ENCODE data around the gene CUL9.

The CUL9 gene

GRCh38 chr6:43146261-43146660 lies 35.7 kb upstream of the CUL9 start:
- no peak for TF ChIP-seq CTCF (conservative IDR thresholded peaks at IDR 0.05)
- H3K27ac ChIP-seq: peak overlapping the region; percentile 42

- no peak for TF ChIP-seq CTCF (conservative IDR thresholded peaks at IDR 0.05)
- H3K27ac ChIP-seq: peak overlapping the region; percentile 42
Observed at GRCh38 chr6:43146709-43147688, 35.0 kb upstream of the CUL9 start.

DNA sequence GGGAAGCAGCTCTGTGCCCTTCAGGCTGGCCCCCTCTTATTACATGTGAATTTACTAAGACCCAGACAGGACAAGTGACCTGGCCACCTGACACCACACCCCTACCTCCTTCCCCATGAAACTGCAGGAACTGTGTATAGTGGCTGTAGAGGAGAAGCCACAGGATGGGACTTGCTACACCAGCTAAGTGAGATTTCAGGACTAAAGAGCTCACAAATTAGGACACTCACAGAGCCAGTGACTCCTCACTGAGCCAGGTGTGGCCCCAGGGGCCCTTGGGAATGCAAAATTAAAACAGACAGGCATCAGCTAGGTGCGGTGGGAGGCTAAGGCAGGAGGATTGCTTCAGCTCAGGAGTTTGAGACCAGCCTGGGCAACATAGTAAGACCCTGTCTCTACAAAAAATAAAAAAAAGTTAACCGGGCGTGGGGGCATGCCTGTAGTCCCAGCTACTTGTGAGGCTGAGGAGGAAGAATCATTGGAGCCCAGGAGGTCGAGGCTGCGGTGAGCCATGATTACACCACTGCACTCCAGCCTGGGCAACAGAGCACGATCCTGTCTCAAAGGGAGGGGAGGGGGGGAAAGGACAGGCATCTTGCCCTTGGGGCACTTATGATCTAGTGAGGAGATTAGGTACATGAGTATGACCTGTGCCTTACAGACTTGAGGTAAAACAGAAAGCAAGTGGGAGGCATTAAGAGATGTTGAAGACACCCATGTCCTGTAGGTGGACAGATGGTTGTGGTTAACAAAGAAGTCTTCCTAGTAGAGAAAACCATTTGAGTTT lies 34.1 kb upstream of the CUL9 start:
- TF ChIP-seq CTCF (conservative IDR thresholded peaks at IDR 0.05): no peak
- H3K27ac ChIP-seq: peak overlapping the region; percentile 42; the same call in 1 of the 2 replicates

GRCh38 chr6:43149265-43149664 lies 32.7 kb upstream of the CUL9 start:
- TF ChIP-seq CTCF (conservative IDR thresholded peaks at IDR 0.05): no peak
- peak overlapping the region; percentile 70 for H3K27ac ChIP-seq

DNA sequence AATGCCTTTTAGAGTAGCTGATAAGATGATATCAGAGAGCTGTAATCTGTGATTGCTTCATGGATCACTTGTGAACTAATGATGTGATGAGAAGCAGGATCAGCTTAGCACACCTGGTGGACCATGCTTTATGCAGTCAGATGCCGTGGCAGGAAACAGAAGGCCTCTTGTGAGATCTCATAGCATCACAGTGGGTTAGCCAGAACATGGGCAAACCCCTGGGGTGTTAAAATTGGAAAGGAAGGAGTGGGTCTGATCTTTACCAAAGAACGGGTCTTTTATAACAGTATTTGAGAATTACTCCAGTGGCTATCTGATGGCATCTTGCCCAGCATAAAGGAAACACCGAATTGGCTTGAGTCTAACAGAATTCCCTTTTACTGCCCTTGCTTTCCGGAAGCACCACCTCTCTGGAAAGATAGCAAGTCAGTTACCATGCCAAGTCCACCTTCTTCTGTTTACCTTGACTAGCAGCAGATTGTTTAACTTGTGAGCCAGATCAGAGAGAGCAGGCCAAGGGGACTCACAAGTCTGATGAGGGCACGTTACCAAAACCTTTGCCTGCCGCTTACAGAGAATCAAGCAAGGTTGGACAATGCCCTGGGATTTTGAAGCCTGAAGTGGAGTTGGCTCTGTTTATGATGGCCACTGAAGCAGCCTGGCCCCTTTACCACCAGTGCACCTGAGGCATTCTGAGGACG lies 31.8 kb upstream of the CUL9 start:
- TF ChIP-seq CTCF (conservative IDR thresholded peaks at IDR 0.05): no peak
- H3K27ac ChIP-seq: peak overlapping the region; percentile 70

- no peak for TF ChIP-seq CTCF (conservative IDR thresholded peaks at IDR 0.05)
- no peak overlapping the region for H3K27ac ChIP-seq
Observed at GRCh38 chr6:43159599-43159998, 22.4 kb upstream of the CUL9 start.

- no peak for TF ChIP-seq CTCF (conservative IDR thresholded peaks at IDR 0.05)
- H3K27ac ChIP-seq: no peak overlapping the region
Observed at GRCh38 chr6:43163899-43164298, 18.1 kb upstream of the CUL9 start.
